Suprapubic skin (tissue), 3 donors: Measurements from ENCODE around the gene AP1M1.

ENCODE experiments used
- CTCF ChIP-seq, 2 donors: fragments of 200-600 bp in 1 of 2; fragments of 450-650 bp in 1 of 2; sonication (generic) in 1 of 2; IDR thresholded peaks; one replicate each; pipeline ENCODE4 v1.5.1; 2016 to 2019; ENCODE audit warnings: antibody characterized with exemption in 2 of 2, mild to moderate bottlenecking in 1 of 2, moderate library complexity in 1 of 2
- EP300 ChIP-seq: sonication (generic); formaldehyde crosslinking; IDR thresholded peaks from one replicate; pipeline ENCODE4 v1.6.1; 2017; ENCODE audit warnings: antibody characterized with exemption

GRCh38 chr19:16166417-16166816, 31.3 kb upstream of the AP1M1 start:
- TF ChIP-seq CTCF (IDR thresholded peaks at IDR 0.05): no peak
- TF ChIP-seq EP300: no peak
